Naive thymus-derived CD4-positive, alpha-beta T cell (primary cell): ENCODE results near the gene UMAD1. TPM values are rescaled to one million over a fixed set of nuclear protein-coding genes. Genes with fewer than 3 reads are reported as not detected.

Source experiments
- ATAC-seq: fragments of 150-1000 bp; cut with Tn5 transposase; 2 replicates; pipeline ENCODE4 v1.10.0; 2021; ENCODE audit warnings: mild to moderate bottlenecking, moderate library complexity
- CTCF ChIA-PET: fragments of 350-600 bp; sonication (Branson Sonifier 250); formaldehyde crosslinking; loops from one replicate; lab custom pipeline; 2021; ENCODE audit warnings: antibody characterized with exemption; lab: Charles Lee
- POLR2A ChIA-PET: fragments of 350-600 bp; sonication (Branson Sonifier 250); formaldehyde crosslinking; loops from one replicate; lab custom pipeline; 2021; ENCODE audit warnings: antibody characterized with exemption, inconsistent platforms; lab: Charles Lee
- DNase-seq, 9 donors: peaks; one replicate each; pipeline versions ENCODE4 v3.0.0 to v3.0.0-alpha.2; 2020 to 2022; ENCODE audit warnings: mixed read lengths in 1 of 9
- H3K27ac ChIP-seq: one replicate; pipeline ENCODE4 v1.7.0; 2013; ENCODE audit warnings: mild to moderate bottlenecking, low read depth, low read length, moderate library complexity
- H3K27me3 ChIP-seq, 2 donors: one replicate each; pipeline ENCODE4 v1.7.0; 2013; ENCODE audit warnings: low read length in 2 of 2, mild to moderate bottlenecking in 2 of 2, moderate library complexity in 2 of 2; ENCODE audit not compliant: control insufficient read depth in 2 of 2, insufficient read depth in 2 of 2
- H3K36me3 ChIP-seq, 3 experiments: 1 replicate in 2 of 3; 2 replicates in 1 of 3; pipeline ENCODE4 v1.7.0; 2013; ENCODE audit warnings: low read length in 3 of 3, mild to moderate bottlenecking in 3 of 3, moderate library complexity in 1 of 3; ENCODE audit not compliant: insufficient read depth in 3 of 3, control insufficient read depth in 2 of 3
- H3K4me1 ChIP-seq, 2 donors: one replicate each; pipeline ENCODE4 v1.7.0; 2013; ENCODE audit warnings: low read length in 2 of 2, mild to moderate bottlenecking in 2 of 2, moderate library complexity in 1 of 2; ENCODE audit not compliant: control insufficient read depth in 2 of 2, insufficient read depth in 2 of 2
- H3K4me3 ChIP-seq: 2 replicates; pipeline ENCODE4 v1.7.0; 2013; ENCODE audit warnings: mild to moderate bottlenecking, low read length
- H3K9me3 ChIP-seq, 3 experiments: 1 replicate in 2 of 3; 2 replicates in 1 of 3; pipeline ENCODE4 v1.7.0; 2013; ENCODE audit warnings: low read length in 3 of 3; ENCODE audit not compliant: control insufficient read depth in 2 of 3
- H3K27ac Mint-ChIP-seq, 9 donors: one replicate each; pipeline ENCODE4 v1.8.0; 2020 to 2022; ENCODE audit warnings: mixed read lengths in 9 of 9, mild to moderate bottlenecking in 8 of 9, moderate library complexity in 5 of 9, inconsistent platforms in 2 of 9
- H3K27me3 Mint-ChIP-seq, 5 donors: one replicate each; pipeline ENCODE4 v1.8.0; 2021 to 2022; ENCODE audit warnings: mixed read lengths in 5 of 5, mild to moderate bottlenecking in 1 of 5
- H3K36me3 Mint-ChIP-seq, 5 donors: one replicate each; pipeline ENCODE4 v1.8.0; 2020 to 2022; ENCODE audit warnings: mixed read lengths in 5 of 5, mild to moderate bottlenecking in 3 of 5, inconsistent platforms in 1 of 5
- H3K4me1 Mint-ChIP-seq, 7 donors: one replicate each; pipeline ENCODE4 v1.8.0; 2020 to 2022; ENCODE audit warnings: mixed read lengths in 7 of 7, mild to moderate bottlenecking in 3 of 7, inconsistent platforms in 1 of 7
- H3K4me3 Mint-ChIP-seq, 10 donors: one replicate each; pipeline ENCODE4 v1.8.0; 2020 to 2022; ENCODE audit warnings: mild to moderate bottlenecking in 10 of 10, mixed read lengths in 10 of 10, moderate library complexity in 6 of 10, inconsistent platforms in 2 of 10
- H3K9me3 Mint-ChIP-seq, 11 donors: one replicate each; pipeline ENCODE4 v1.8.0; 2020 to 2022; ENCODE audit warnings: mixed read lengths in 11 of 11, mild to moderate bottlenecking in 4 of 11, inconsistent platforms in 1 of 11, moderate library complexity in 1 of 11
- intact Hi-C, 2 donors: fragments of 100-400 bp; cut with micrococcal nuclease; formaldehyde crosslinking; loops; one replicate each; pipeline ENCODE4 v1.15.1; 2023
- polyA plus RNA-seq, 2 donors: library from polyadenylated mRNA; unstranded; fragments of 300-500 nt; fragmentation: Illumina TruSeq; gene quantifications; one replicate each; pipeline ENCODE4 v1.2.3, GENCODE V29; 2021
- total RNA-seq, 6 experiments: library from RNA in 5 of 6; stranded (reverse) in 5 of 6; gene quantifications; 1 replicate in 5 of 6; 2 replicates in 1 of 6; pipeline ENCODE4 v1.2.3 and lab custom pipeline; 2021 to 2026

The UMAD1 gene
- total and polyA plus RNA-seq, 7 experiments from 2014 or later, result 11.4 to 28.6 (median 25.2) TPM

DNA sequence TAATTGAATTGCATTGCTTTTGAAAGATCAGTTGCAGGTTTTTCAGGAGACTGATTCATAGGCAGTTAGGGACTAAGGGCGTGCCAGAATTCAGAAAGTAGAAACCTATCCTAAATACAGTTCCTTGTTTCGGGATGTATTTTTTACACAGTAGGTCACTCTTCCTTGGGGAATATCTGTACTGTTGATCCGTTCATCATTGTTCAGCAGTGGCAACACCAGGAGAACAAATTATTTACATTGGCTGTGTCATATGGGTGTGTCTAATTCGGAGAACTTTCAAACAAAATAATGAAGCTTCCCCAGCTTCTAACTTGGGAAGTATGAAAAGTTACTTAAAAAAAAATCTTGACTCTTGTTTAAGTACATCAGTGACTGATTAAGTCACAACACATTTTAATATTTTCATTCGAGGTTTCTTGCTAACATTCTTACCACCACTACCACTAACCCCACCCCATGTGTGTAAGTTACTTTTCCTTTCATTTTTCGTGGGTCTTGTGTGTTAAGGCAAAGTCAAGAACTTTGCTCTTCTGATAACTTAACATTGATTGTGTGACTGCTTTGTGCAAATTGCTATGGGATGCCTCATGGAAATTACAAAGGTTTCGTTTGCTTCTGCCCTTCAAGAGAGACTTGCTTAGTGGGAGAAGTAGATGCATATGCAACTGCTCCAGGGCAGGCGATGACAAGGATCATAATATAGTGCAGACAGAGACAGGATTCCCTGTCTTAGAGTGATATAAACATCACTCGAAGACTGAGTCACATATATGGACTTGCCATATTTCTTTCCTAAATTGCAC, 121.6 kb downstream of the UMAD1 start:
- no peaks in the 10 kb centered on the region for H3K27me3 ChIP-seq
- ATAC-seq (peak; percentile 81), DNase-seq (peak in 7 of 9 donors; percentile 37 to 58 (median 50))
- no peaks in the 10 kb centered on the region for H3K9me3 ChIP-seq
- peak overlapping the region; percentile 69 to 99 (median 90) for H3K4me3 Mint-ChIP-seq
- peak overlapping the region; percentile 88 to 99 (median 94) for H3K27ac Mint-ChIP-seq
- POLR2A ChIA-PET, result interaction anchor here (1.9 to 2.9 kb wide), 2 partner anchors 122 to 208 kb away, joined by 8 read pairs; partner anchors contain the start of gene UMAD1
- intact Hi-C loops, result loop anchor here (1.0 to 10.0 kb wide), 21 partner anchors 15 to 797 kb away; partner anchors contain the start of genes UMAD1 (in 2 of the 2), C1GALT1 (in 1 of the 2), GLCCI1 (in 1 of the 2) and MIOS (in 1 of the 2)
- CTCF ChIA-PET, result interaction anchor here (1.0 to 2.6 kb wide), 4 partner anchors 12 to 428 kb away, joined by 3 to 22 read pairs (median 8); no protein-coding TSS in a partner anchor
- no peaks in the 10 kb centered on the region for H3K27me3 Mint-ChIP-seq
- H3K9me3 Mint-ChIP-seq, result no peaks in the 10 kb centered on the region
- peaks cover 8 to 31% of the 10 kb centered on the region in 2 donors for H3K4me1 ChIP-seq
- H3K27ac ChIP-seq, result peak overlapping the region; percentile 76
- peaks cover 30 to 54% (median 51%) of the 10 kb centered on the region in 7 donors for H3K4me1 Mint-ChIP-seq
- H3K4me3 ChIP-seq, result peak overlapping the region; percentile 48
- H3K36me3 Mint-ChIP-seq, result no peaks in the 10 kb centered on the region
- no peaks in the 10 kb centered on the region for H3K36me3 ChIP-seq

DNA sequence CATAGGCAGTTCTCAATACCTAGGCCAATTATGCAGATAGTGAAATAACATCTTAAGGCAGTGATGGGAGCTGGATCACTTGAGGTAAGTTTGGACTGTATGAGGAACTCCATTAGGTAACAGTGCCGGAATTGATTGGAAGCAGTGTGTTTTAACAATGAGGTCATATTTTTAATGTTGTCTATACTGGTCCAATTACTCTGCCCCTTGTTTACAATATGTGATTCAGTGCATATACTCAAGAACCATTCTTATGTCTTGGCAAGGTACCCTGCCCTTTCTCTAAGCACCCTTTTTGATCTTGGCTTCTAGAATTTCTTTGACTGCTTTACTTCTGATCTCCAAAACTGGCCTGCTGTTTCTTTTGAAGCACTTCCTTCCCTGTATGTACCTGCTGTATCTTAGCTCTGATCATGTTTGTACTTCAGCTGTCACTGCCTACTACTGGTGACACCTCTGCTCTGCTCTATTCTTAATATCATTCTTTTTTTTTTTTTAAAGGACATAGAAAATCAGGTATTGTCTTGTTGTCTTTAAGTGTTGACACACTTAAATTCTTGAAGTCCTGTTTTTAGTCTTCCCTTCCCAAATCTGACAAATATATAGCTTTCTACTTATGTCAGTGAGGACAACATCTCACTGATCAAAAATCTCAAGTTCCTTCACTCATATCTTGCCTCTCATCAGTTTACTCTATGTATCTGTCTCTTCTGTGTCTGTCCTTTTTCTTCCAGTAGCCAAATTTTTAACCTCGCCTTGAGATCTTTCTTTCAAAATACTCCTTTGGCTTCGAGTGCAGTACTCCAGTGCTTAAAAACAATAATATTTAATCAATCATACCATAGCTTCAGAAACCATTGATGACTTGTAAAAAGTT, 124.2 kb downstream of the UMAD1 start:
- peak overlapping the region in 9 of 10 donors; percentile 0 to 65 (median 12) for H3K4me3 Mint-ChIP-seq
- peaks cover 8 to 31% of the 10 kb centered on the region in 2 donors for H3K4me1 ChIP-seq
- peak in 7 of 9 donors; percentile 30 to 65 (median 45) for DNase-seq
- peak overlapping the region; percentile 65 for H3K27ac ChIP-seq
- no peaks in the 10 kb centered on the region for H3K9me3 ChIP-seq
- H3K36me3 Mint-ChIP-seq, result no peaks in the 10 kb centered on the region
- POLR2A ChIA-PET, result interaction anchor here (0.7 to 2.3 kb wide), 8 partner anchors 10 to 583 kb away, joined by 3 to 13 read pairs (median 6); no protein-coding TSS in a partner anchor
- no peaks in the 10 kb centered on the region for H3K27me3 ChIP-seq
- CTCF ChIA-PET, result interaction anchor here (0.6 to 3.7 kb wide), 15 partner anchors 9 to 450 kb away, joined by 3 to 17 read pairs (median 3); partner anchors contain the start of gene UMAD1
- intact Hi-C loops, result loop anchor here (1.0 to 10.0 kb wide), 7 partner anchors 53 to 800 kb away; partner anchors contain the start of genes C1GALT1 (in 1 of the 2) and MIOS (in 1 of the 2)
- no peaks in the 10 kb centered on the region for H3K27me3 Mint-ChIP-seq
- H3K4me3 ChIP-seq, result no peak overlapping the region
- peak overlapping the region; percentile 7 to 94 (median 87) for H3K27ac Mint-ChIP-seq
- peaks cover 30 to 54% (median 51%) of the 10 kb centered on the region in 7 donors for H3K4me1 Mint-ChIP-seq
- peak; percentile 78 for ATAC-seq
- H3K36me3 ChIP-seq, result no peaks in the 10 kb centered on the region
- no peaks in the 10 kb centered on the region for H3K9me3 Mint-ChIP-seq

DNA sequence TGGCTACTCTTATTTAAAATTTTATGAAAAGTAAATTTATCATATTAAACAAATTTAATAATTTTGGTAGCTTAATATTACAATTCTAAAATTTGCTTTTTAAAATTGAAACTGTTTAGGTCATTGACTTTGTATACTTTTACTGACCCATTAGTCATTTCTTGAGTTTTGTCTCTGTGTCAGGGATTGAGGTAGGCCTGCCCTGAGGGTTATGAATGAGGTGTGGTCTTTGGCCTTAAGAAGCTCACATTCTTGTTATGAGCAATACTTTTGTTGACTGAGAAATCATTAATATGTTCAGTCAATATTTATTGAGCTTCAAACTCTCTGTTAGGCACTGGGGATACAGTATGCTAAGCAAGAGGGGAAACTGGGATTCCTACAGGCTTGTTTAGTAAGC, 124.9 kb downstream of the UMAD1 start:
- Mint-ChIP-seq H3K4me1 (peaks cover 29 to 56% (median 53%) of the 10 kb centered on the region in 7 donors), H3K4me3 (peak overlapping the region in 2 of 10 donors; percentile 12 to 64), H3K9me3 (no peaks in the 10 kb centered on the region), H3K27ac (peak overlapping the region in 8 of 9 donors; percentile 63 to 94 (median 84)), H3K27me3 (no peaks in the 10 kb centered on the region), H3K36me3 (peaks cover 0 to 6% (median 0%) of the 10 kb centered on the region in 5 donors)
- H3K27me3 ChIP-seq, result no peaks in the 10 kb centered on the region
- H3K36me3 ChIP-seq, result no peaks in the 10 kb centered on the region
- H3K27ac ChIP-seq, result peak overlapping the region; percentile 65
- ChIA-PET CTCF (interaction anchor here (0.6 to 3.7 kb wide), 8 partner anchors 16 to 449 kb away, joined by 3 to 17 read pairs (median 4); partner anchors contain the start of gene UMAD1), POLR2A (interaction anchor here (1.1 to 2.3 kb wide), 5 partner anchors 10 to 360 kb away, joined by 3 to 13 read pairs (median 6); no protein-coding TSS in a partner anchor)
- H3K9me3 ChIP-seq, result no peaks in the 10 kb centered on the region
- H3K4me3 ChIP-seq, result no peak overlapping the region
- intact Hi-C loops, result loop anchor here in 1 of 2 donors (10.0 kb wide), 3 partner anchors 201 to 801 kb away; partner anchors contain the start of gene MIOS
- H3K4me1 ChIP-seq, result peaks cover 8 to 31% of the 10 kb centered on the region in 2 donors
- ATAC-seq, result no peak
- DNase-seq, result no peak

DNA sequence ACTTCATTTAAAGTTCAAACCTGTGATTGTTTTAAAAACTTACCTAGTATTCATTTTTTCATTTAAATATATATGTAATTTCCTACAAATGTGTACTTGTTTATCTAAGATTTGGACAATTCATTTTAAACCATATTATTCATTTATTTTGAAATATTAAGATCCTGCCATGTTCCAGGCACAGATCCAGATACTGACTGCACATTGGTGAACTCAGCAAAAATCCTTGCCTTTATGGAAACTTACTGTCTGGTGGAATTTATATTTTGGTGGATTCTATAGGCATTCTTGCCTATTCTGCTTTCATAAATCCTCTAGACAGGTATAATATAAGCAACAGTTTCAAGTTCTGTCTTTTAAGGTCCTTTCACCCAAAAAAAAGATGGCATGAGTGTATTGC, 126.1 kb downstream of the UMAD1 start:
- ChIA-PET CTCF (interaction anchor here (0.7 to 3.7 kb wide), 4 partner anchors 85 to 423 kb away, joined by 4 to 17 read pairs (median 4); no protein-coding TSS in a partner anchor), POLR2A (no interaction called here)
- Mint-ChIP-seq H3K36me3 (peaks cover 0 to 7% (median 0%) of the 10 kb centered on the region in 5 donors), H3K4me1 (peaks cover 24 to 58% (median 52%) of the 10 kb centered on the region in 7 donors), H3K4me3 (no peak overlapping the region), H3K9me3 (no peaks in the 10 kb centered on the region), H3K27ac (no peak overlapping the region), H3K27me3 (no peaks in the 10 kb centered on the region)
- Histone ChIP-seq H3K36me3 (no peaks in the 10 kb centered on the region), H3K4me1 (peaks cover 4 to 27% of the 10 kb centered on the region in 2 donors), H3K27ac (no peak overlapping the region), H3K9me3 (no peaks in the 10 kb centered on the region), H3K4me3 (no peak overlapping the region), H3K27me3 (no peaks in the 10 kb centered on the region)
- ATAC-seq (no peak), DNase-seq (no peak)
- intact Hi-C loops, result loop anchor here in 1 of 2 donors (10.0 kb wide), 3 partner anchors 202 to 802 kb away; partner anchors contain the start of gene MIOS

DNA sequence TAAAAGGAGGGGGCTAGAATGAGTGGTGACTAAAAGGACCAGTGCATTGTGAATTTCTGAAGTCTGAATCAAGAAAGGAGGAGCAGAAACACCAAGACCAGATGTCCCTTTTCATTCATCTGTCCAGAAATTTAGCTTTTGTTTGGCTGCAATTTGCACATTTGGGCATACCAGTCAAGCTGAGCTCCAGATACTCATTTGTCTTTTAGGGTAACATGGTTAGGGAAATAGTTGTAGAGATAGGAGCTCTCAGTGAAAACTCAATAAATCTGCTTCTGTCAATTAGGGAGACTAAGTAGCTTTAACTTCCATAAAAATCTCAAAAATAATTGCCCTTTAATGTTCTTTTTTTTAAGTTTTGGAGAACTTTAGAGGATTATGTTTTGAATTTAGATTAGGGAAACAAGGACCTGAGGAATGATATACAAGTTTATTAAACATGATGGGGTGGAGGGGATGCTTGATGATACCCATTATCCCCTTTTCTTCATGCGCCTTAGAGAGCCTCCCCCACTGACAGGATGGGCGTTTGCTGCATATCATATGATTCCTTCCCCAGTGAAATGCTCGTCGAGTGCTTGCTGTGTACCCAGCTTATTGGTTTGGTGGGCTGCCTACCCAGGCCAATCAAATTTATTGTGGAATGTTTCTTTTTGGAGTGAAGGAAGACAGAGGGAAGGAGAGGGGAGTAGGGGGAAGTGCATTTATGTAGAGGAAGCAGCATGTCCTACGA, 128.6 kb downstream of the UMAD1 start:
- no peaks in the 10 kb centered on the region for H3K9me3 Mint-ChIP-seq
- CTCF ChIA-PET, result interaction anchor here (0.8 to 1.2 kb wide), 2 partner anchors 14 to 421 kb away, joined by 3 to 7 read pairs; no protein-coding TSS in a partner anchor
- Histone ChIP-seq H3K4me3 (no peak overlapping the region), H3K4me1 (peaks cover 3 to 14% of the 10 kb centered on the region in 2 donors), H3K36me3 (no peaks in the 10 kb centered on the region), H3K9me3 (no peaks in the 10 kb centered on the region), H3K27me3 (no peaks in the 10 kb centered on the region), H3K27ac (no peak overlapping the region)
- no peak overlapping the region for H3K4me3 Mint-ChIP-seq
- peaks cover 20 to 58% (median 48%) of the 10 kb centered on the region in 7 donors for H3K4me1 Mint-ChIP-seq
- H3K27ac Mint-ChIP-seq, result no peak overlapping the region
- intact Hi-C loops, result loop anchor here in 1 of 2 donors (10.0 kb wide), 3 partner anchors 204 to 804 kb away; partner anchors contain the start of gene MIOS
- H3K36me3 Mint-ChIP-seq, result peaks cover 0 to 7% (median 2%) of the 10 kb centered on the region in 5 donors
- POLR2A ChIA-PET, result interaction anchor here (0.6 to 1.2 kb wide), 3 partner anchors 178 to 201 kb away, joined by 3 to 4 read pairs (median 3); partner anchors contain the start of gene GLCCI1
- H3K27me3 Mint-ChIP-seq, result no peaks in the 10 kb centered on the region
- DNase-seq (no peak), ATAC-seq (no peak)
